GM23248 (cell line): Measurements from ENCODE around the gene ZNF346. TPM values are rescaled to one million over a fixed set of nuclear protein-coding genes. Genes with fewer than 3 reads are reported as not detected.
A peak's percentile ranks its signal among the peaks of the same experiment; 100 is the strongest.

Experiments
- DNase-seq: peaks from one replicate; pipeline ENCODE4 v3.0.0-alpha.2; 2015
- H2AFZ ChIP-seq: fragments of 200-600 bp; sonication (generic); 2 replicates; pipeline ENCODE4 v1.6.1; 2016; ENCODE audit warnings: antibody characterized with exemption
- H3F3A ChIP-seq: fragments of 200-600 bp; sonication (generic); 2 replicates; pipeline ENCODE4 v1.6.1; 2016; ENCODE audit warnings: mild to moderate bottlenecking, antibody characterized with exemption, mixed run types; ENCODE audit not compliant: insufficient read depth
- H3K27ac ChIP-seq: fragments of 200-600 bp; sonication (generic); 2 replicates; pipeline ENCODE4 v1.5.1; 2016; ENCODE audit warnings: mild to moderate bottlenecking
- H3K27me3 ChIP-seq: fragments of 200-600 bp; sonication (generic); replicated peaks from 2 replicates; pipeline ENCODE4 v1.6.1; 2016; ENCODE audit warnings: mild to moderate bottlenecking; ENCODE audit not compliant: insufficient read depth
- H3K36me3 ChIP-seq: fragments of 200-600 bp; sonication (generic); 2 replicates; pipeline ENCODE4 v1.6.1; 2016; ENCODE audit warnings: low read depth, mild to moderate bottlenecking
- H3K4me1 ChIP-seq: fragments of 200-600 bp; sonication (generic); 2 replicates; pipeline ENCODE4 v1.6.1; 2016; ENCODE audit warnings: mild to moderate bottlenecking; ENCODE audit not compliant: insufficient read depth
- H3K4me2 ChIP-seq: fragments of 200-600 bp; sonication (generic); one replicate; pipeline ENCODE4 v1.6.1; 2016; ENCODE audit warnings: mild to moderate bottlenecking; ENCODE audit not compliant: unreplicated experiment
- H3K4me3 ChIP-seq: fragments of 200-600 bp; sonication (generic); 2 replicates; pipeline ENCODE4 v1.5.1; 2016; ENCODE audit warnings: mild to moderate bottlenecking
- H3K79me2 ChIP-seq: fragments of 200-600 bp; sonication (generic); 2 replicates; pipeline ENCODE4 v1.6.1; 2016; ENCODE audit warnings: mild to moderate bottlenecking; ENCODE audit not compliant: insufficient read depth
- H3K9ac ChIP-seq: fragments of 200-600 bp; sonication (generic); 2 replicates; pipeline ENCODE4 v1.6.1; 2016; ENCODE audit warnings: mild to moderate bottlenecking
- H3K9me2 ChIP-seq: fragments of 200-600 bp; sonication (generic); 2 replicates; pipeline ENCODE4 v1.6.1; 2016; ENCODE audit warnings: mixed run types, mild to moderate bottlenecking, moderate library complexity; ENCODE audit not compliant: insufficient read depth
- H3K9me3 ChIP-seq: fragments of 200-600 bp; sonication (generic); one replicate; pipeline ENCODE4 v1.6.1; 2017; ENCODE audit warnings: low read depth
- H4K20me1 ChIP-seq: fragments of 200-600 bp; sonication (generic); 2 replicates; pipeline ENCODE4 v1.6.0; 2016; ENCODE audit not compliant: insufficient read depth
- EZH2 ChIP-seq: fragments of 200-600 bp; sonication (generic); IDR thresholded peaks from 2 replicates; pipeline ENCODE4 v1.6.1; 2018; ENCODE audit warnings: antibody characterized with exemption, mild to moderate bottlenecking; ENCODE audit not compliant: insufficient read depth, poor library complexity, severe bottlenecking
- EZH2phosphoT487 ChIP-seq: fragments of 200-600 bp; sonication (generic); IDR thresholded peaks from 2 replicates; pipeline ENCODE4 v1.6.1; 2018; ENCODE audit warnings: antibody characterized with exemption, moderate library complexity, mild to moderate bottlenecking, low read depth; ENCODE audit not compliant: insufficient read depth
- WGBS, 2 experiments: methylation state at CpG; one replicate each; pipeline ENCODE4 v1.1.6; 2015 to 2017; ENCODE audit warnings: low lambda C conversion rate in 2 of 2, low coverage in 1 of 2; ENCODE audit errors: missing lambda C conversion rate in 2 of 2; 5-methylcytosine and 5-hydroxymethylcytosine counted together
- in situ Hi-C: fragments of 300-500 bp; cut with MboI; formaldehyde crosslinking; loops from 2 replicates; pipeline ENCODE4 v1.15.0; 2020
- polyA plus RNA-seq: library from polyadenylated mRNA; unstranded; fragments of >200 nt; fragmentation: Nextera tagmentation; extraction: Ambion mirVana; gene quantifications from 2 replicates; pipeline ENCODE4 v1.2.1, GENCODE V29; 2016
- total RNA-seq: library from RNA; depleted of rRNA; stranded (reverse); fragments of >200 nt; shearing (Covaris generic); gene quantifications from 2 replicates; pipeline ENCODE4 v1.2.3, GENCODE V29; 2014

ZNF346 gene
- total and polyA plus RNA-seq, 2 experiments from 2014 or later, result 13.5 to 14.8 TPM

GRCh38 chr5:177107159-177107558 lies 84.7 kb downstream of the ZNF346 start:
- Histone ChIP-seq H3K27ac (no peak overlapping the region), H3K4me2 (no peak overlapping the region), H3K4me3 (no peak overlapping the region), H2AFZ (no peak overlapping the region), H3F3A (no peaks in the 10 kb centered on the region), H3K9me2 (no peaks in the 10 kb centered on the region), H3K4me1 (no peaks in the 10 kb centered on the region), H3K36me3 (no peaks in the 10 kb centered on the region), H4K20me1 (no peaks in the 10 kb centered on the region), H3K79me2 (no peaks in the 10 kb centered on the region), H3K27me3 (peaks cover 10% of the 10 kb centered on the region; the same call in 1 of the 2 replicates), H3K9ac (no peak overlapping the region), H3K9me3 (no peaks in the 10 kb centered on the region)
- DNase-seq, result no peak
- in situ Hi-C loops, result no loop called here
- TF ChIP-seq EZH2, result no peak
- TF ChIP-seq EZH2phosphoT487, result no peak
- 67 to 74% methylated on average over 4 of the region's 4 CpGs for WGBS, 2 experiments

DNA sequence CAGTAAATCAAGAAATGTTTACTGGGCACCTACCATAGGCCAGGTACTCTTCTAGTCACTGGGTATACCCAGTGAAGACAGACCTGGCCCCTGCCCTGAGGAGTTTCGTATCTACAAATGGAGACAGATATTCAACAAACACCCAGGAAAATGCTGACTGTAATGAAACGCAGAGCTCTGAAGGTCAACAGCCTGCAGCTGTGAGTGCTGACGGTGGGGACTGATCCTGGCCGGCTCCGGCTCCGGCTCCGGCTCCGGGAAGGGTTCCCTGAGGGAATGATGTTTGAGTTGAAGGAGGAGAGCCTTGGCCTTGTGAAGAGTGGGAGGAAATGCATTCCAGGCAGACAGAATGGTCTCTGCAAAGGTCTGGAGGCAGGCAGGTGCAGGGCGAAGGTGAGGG lies 87.3 kb downstream of the ZNF346 start:
- Histone ChIP-seq H3K79me2 (no peaks in the 10 kb centered on the region), H3K4me1 (no peaks in the 10 kb centered on the region), H3F3A (no peaks in the 10 kb centered on the region), H3K27me3 (no peaks in the 10 kb centered on the region), H3K9me3 (no peaks in the 10 kb centered on the region), H3K4me2 (no peak overlapping the region), H3K36me3 (no peaks in the 10 kb centered on the region), H3K4me3 (no peak overlapping the region), H3K27ac (no peak overlapping the region), H3K9ac (no peak overlapping the region), H3K9me2 (no peaks in the 10 kb centered on the region), H4K20me1 (no peaks in the 10 kb centered on the region), H2AFZ (no peak overlapping the region)
- 62 to 64% methylated on average over 9 of the region's 9 CpGs for WGBS, 2 experiments
- in situ Hi-C loops, result loop anchor here (10.0 kb wide), 1 partner anchor 445 kb away; no protein-coding TSS in a partner anchor
- TF ChIP-seq EZH2 (no peak), EZH2phosphoT487 (no peak)
- no peak for DNase-seq

DNA sequence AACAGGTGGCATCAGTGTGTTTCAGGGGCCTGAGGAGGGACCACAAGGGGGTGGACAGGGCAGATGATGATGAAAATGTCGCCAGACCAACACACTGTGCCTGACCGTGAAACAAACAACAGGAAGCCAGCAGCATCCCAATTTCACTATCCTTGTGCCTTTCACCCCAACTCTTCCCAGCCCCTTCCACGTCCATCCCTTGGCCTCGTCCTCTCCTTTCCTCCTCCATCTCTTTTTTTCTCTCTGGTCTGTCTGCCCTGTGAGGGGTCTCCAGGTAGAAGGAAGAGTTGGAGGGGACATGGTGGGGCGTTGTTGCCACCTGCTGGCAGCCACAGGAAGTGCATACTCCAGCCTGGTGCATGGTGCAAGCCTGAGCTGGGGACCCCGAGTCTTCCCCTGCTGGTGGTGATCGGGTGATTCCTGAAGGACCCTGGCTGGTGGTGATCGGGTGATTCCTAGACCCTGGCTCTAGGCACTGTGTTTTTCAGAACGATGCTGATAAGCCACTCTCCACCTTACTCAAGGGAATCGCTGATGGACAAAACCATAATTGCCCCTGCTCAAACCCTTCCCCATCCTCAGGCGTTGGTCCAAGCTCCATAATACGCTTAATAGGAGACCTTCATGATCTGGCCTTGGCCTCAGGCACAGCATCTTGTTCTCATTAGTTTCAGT lies 89.4 kb downstream of the ZNF346 start:
- Histone ChIP-seq H3K9me3 (no peaks in the 10 kb centered on the region), H3K4me1 (no peaks in the 10 kb centered on the region), H3K79me2 (no peaks in the 10 kb centered on the region), H3F3A (no peaks in the 10 kb centered on the region), H3K27me3 (no peaks in the 10 kb centered on the region), H2AFZ (no peak overlapping the region), H3K27ac (no peak overlapping the region), H3K9ac (no peak overlapping the region), H3K9me2 (no peaks in the 10 kb centered on the region), H3K4me3 (no peak overlapping the region), H3K36me3 (no peaks in the 10 kb centered on the region), H4K20me1 (no peaks in the 10 kb centered on the region), H3K4me2 (no peak overlapping the region)
- in situ Hi-C loops, result loop anchor here (10.0 kb wide), 1 partner anchor 447 kb away; no protein-coding TSS in a partner anchor
- WGBS, 2 experiments, result 16 to 20% methylated on average over 12 of the region's 12 CpGs
- TF ChIP-seq EZH2, result no peak
- TF ChIP-seq EZH2phosphoT487, result no peak
- peak; percentile 44 for DNase-seq

DNA sequence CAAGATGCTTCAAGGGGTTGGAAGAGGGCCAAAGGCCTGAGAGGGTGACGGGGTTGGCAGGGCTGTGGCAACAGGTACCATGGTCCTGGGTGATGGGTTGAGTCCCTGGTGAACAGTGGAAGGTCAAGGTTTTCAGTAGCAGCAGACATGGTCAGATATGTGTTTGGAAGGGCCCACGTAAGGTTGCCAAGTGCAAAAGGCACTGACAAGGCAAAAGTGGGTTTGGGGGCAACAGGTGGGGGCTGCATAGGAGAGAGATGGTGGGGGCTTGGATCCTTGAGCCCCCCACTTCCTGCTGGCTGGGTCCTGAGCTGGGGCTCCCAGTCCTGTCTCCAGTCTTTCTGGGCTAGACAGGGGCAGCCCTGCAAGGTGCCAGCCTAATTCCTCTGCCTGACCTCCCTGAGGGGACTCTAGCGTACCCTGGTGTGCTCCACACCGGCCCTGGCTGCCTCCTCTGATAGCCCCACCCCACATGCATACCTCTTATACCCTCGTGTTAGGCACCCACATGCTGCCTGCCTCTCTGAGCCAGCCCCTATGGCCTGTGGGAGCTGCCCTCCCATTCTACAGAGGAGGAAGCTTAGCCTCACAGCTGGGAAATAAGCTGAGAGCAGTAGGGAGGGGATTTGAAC lies 90.2 kb downstream of the ZNF346 start:
- Histone ChIP-seq H2AFZ (no peak overlapping the region), H3K27ac (no peak overlapping the region), H3K9me3 (no peaks in the 10 kb centered on the region), H3K27me3 (no peaks in the 10 kb centered on the region), H3K4me3 (no peak overlapping the region), H3K9me2 (no peaks in the 10 kb centered on the region), H3K4me1 (no peaks in the 10 kb centered on the region), H4K20me1 (no peaks in the 10 kb centered on the region), H3K36me3 (no peaks in the 10 kb centered on the region), H3K9ac (no peak overlapping the region), H3K79me2 (no peaks in the 10 kb centered on the region), H3F3A (no peaks in the 10 kb centered on the region), H3K4me2 (no peak overlapping the region)
- WGBS, 2 experiments, result 33 to 43% methylated on average over 5 of the region's 5 CpGs
- no peak for DNase-seq
- TF ChIP-seq EZH2 (no peak), EZH2phosphoT487 (no peak)
- in situ Hi-C loops, result loop anchor here (10.0 kb wide), 1 partner anchor 448 kb away; no protein-coding TSS in a partner anchor
